Stromal cell of bone marrow (primary cell): ENCODE measurements around the gene KRTAP3-3.
A peak's percentile ranks its signal among the peaks of the same experiment; 100 is the strongest.
"Not testable (repeated sequence)": the region's sequence is repeated elsewhere in the genome, so short reads cannot be mapped to it uniquely, and the experiment has no call there.

Experiments used
- DNase-seq: peaks from one replicate; pipeline ENCODE4 v3.0.0-alpha.2; 2012; ENCODE audit warnings: low read depth

Gene KRTAP3-3

GRCh38 chr17:41004397-41004796 lies 10.4 kb upstream of the KRTAP3-3 start:
- no peak for DNase-seq

DNA sequence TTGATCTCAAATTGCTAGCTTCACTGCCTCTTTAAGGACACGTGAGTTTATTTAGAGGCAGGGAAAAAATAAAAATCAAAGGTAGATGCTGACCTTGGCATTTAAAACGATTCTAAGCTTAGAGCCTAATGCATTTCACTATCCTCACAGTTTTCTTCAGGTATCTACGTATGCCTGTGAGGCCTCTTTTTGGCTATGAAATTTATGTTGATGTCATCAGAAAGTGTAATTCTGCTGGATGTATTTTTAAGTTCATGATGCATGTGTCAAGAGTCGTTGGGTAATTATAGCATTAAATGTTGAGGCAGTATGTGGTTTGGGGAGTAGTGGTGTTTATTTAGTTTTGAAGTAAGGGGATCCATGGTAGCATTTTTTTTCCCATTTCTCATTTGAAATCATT lies 10.0 kb upstream of the KRTAP3-3 start:
- DNase-seq, result no peak

DNA sequence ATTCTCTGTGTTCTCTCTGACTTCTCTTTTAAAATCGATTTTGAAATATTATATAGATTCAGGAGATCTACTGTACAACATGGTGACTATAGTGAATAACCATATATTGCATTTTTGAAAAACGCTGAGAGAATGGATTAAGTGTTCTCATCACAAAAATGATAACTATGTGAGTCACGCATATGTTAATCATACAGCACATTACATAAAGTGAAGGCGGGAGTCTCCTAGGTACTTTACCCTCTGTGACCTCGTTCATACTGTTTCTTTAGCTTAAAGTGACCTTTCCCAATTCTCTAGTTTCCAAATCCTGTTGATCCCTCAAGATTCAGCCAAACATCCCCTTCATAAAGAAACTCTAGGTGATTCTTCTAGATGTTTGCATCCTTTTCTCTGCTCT lies 8.8 kb upstream of the KRTAP3-3 start:
- DNase-seq, result no peak

DNA sequence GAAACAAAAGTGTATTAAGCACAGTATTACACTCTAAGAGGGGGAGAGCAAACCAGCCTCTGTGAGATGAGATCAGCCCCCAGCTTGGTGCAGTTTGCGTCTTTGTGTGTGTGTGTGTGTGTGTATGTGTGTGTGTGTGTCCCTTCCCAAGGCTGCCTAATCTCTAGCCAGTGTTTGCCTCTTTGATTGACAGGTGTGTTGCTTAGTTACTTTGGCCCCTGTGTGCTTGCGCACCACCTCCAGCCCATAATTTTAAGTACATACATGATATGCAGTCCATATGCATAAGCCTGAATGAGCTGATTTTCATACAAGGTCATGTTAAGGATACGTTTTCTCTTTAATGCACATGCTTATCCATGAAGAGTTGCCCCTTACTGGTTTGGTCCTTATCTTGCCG lies 7.8 kb upstream of the KRTAP3-3 start:
- no peak for DNase-seq

DNA sequence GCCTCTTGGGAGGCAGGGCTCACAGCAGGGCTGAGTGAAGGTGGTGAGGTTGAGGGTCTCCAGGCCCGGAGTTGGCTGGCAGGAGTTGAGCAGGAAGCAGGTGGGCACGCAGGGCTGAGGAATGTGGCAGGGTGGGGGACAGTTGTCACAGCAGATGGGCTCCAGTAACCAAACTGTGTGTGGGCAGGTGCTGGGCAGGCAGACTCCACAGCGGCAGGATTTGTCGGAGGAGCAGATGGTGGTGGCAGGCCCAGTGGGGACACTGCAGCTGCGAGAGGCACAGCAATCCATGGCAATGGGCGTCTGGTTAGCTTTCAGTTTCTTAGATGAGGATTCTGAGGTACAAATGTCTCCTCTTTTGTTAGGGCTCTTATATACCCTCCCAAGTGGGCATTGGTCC lies 5.6 kb upstream of the KRTAP3-3 start, which contains the start of gene KRTAP3-2:
Gene KRTAP3-2 (minus strand): TSS at position 344 of the 400 bp plus-strand sequence. CDS start 53 bp downstream, at position 291.
- not testable (repeated sequence) for DNase-seq

- no peak for DNase-seq
These were observed 3.4 kb upstream of the KRTAP3-3 start for GRCh38 chr17:40997361-40997760.

GRCh38 chr17:40996829-40997228 lies 2.9 kb upstream of the KRTAP3-3 start:
- DNase-seq, result no peak

GRCh38 chr17:40995116-40995515 lies 1.2 kb upstream of the KRTAP3-3 start:
- no peak for DNase-seq

DNA sequence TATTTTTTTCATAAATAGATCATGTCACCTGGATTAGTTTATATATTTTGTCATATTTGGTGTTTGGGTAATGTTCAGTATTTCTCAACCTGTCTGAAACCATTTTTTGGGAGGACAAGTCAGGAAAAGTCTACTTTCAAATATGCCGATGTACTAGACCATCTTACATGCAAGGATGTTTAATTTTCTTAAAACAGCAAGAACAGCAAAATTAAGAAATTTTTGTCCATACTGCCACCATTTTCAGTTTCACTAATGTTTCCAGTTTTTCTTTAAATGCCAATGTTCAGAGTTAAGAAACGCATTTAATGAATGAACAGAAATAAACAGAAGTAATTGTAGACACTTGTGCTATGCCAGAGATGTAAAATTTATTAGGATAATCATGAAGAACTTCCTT lies 880 bp downstream of the KRTAP3-3 start:
- no peak for DNase-seq

- DNase-seq, result no peak
These were observed 1.3 kb downstream of the KRTAP3-3 start for GRCh38 chr17:40992666-40993065.

DNA sequence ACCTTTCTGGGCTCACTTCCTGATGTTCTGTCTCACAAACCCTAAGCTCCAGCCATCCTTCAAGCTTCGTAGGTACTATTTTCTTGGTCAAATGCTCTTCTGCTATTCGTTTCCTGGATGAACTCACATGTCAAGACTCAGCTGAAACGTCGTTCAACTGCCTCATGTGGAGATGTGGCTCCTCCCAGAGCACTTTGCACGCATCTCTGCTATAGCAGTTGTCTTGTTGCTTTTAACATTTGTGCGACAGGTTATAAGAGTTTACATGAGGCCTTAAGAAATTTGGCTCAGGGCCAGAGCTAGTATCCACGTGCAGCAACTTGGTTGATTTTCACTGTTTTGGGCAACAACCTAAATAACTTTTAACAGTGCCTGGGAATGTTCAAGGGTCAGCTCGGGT lies 7.0 kb downstream of the KRTAP3-3 start:
- DNase-seq, result no peak

DNA sequence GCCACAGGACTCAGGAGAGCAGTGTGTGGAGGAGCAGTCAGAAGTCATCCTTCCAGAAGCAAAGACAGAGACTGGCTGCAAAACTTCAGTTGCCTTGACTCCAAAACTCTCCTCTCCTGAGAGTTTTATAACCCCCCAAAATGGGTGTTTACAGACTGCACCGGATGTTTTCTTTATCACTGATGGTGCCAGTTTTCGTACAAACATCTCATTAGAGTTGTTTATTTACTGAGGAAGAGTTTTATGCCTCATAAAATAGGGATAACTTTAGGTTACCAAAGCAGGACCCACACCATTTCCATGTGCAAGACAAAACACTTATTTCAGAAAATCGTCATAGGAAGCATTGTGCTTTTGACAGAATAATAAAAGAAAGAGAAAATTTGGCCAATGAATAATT lies 9.7 kb downstream of the KRTAP3-3 start, which contains the start of gene KRT40:
Gene KRT40 (minus strand): TSS at position 101 of the 400 bp plus-strand sequence. CDS start 53 bp downstream, at position 48.
- no peak for DNase-seq

DNA sequence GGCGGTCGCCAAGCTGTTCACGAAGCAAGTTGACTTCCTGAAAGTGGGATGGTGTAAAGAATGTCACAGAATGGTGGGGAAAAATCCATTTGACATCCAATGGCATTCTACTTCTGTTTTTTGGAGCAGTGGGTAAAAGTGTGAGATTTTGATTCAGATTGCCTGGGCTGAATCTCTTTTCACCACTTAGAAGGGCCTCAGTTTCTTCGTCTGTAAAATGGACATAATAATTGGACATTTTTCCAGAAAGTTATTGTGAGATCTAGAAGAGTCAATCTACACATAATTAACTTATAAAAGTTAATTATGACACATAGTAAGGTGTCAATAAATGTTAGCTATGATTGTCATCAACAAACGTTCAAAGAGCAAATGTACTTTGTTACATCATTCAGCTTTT lies 12.8 kb downstream of the KRTAP3-3 start:
- no peak for DNase-seq

- DNase-seq, result peak; percentile 45
These were observed 13.4 kb downstream of the KRTAP3-3 start for GRCh38 chr17:40980596-40980995.

DNA sequence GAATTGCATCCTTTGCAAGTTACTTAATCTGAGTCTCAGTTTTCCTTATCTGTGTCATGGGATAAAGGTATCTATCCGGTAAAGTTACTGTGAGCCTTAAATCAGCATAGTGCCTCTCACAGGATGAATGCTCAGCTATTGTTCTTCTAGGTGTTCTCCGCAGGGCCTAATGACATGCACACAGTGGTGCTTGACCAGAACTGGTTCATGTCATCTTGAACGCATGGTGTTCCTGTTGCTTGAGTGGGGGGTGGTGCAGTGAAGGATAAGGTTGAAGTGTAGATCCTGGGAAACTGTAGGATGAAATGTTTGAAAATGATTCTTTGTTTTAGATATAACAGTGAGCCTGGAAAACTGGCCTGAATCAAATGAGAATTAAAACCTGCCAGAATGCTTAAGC lies 13.8 kb downstream of the KRTAP3-3 start:
- no peak for DNase-seq

DNA sequence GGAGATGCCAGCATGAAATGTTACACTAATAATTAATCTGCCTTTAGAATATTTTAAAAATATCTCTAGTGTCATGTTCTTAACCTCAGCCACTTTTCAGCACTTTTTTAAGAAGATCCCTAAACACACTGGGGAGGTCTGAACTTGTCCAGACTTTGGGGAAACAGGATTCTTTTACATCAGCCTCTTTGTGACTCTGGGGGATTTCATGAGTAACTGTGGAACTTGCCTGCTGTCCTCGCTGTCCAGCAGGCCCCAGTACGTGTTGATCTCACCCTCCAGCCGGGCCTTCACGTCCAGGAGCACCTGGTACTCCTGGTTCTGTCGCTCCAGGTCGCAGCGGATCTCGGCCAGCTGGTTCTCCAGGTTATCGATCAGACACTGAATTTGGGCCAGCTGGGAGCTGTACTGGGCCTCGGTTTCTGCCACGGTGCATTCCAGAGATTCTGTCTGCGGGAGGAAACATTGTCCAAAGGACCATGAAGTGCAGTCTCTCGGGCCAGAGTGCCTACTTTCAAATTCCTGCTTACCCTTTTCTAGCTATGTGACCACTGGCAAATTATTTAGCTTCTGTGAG lies 15.3 kb downstream of the KRTAP3-3 start:
- no peak for DNase-seq

- DNase-seq, result no peak
These were observed 18.4 kb downstream of the KRTAP3-3 start for GRCh38 chr17:40975516-40975915.

GRCh38 chr17:40974366-40974765 lies 19.6 kb downstream of the KRTAP3-3 start:
- DNase-seq, result no peak

GRCh38 chr17:40967582-40967981 lies 26.4 kb downstream of the KRTAP3-3 start:
- DNase-seq, result no peak

- DNase-seq, result no peak
These were observed 27.1 kb downstream of the KRTAP3-3 start, which contains the start of gene KRT39 for GRCh38 chr17:40966848-40967247. Gene KRT39, minus strand, starts transcription at chr17:40966948. Its CDS starts 92 bp downstream, at chr17:40966856.

DNA sequence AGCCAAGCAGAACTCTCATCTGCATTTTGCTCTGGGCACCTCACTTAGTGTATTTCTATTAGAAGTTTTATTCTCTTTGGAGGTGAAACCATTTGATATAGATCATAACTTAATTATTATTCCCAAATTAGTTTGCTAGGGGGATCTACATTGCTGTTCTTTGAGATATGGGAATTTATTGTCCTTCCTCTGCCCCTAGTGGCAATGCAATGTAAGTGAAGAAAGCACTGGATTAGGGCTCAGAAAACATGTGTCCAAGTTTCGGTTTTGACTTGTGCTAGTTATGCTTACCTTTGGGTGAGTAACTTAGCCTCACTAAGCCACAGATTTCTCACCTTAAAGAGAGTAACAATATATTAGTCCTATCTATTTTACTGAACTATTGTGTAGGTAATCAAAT lies 30.1 kb downstream of the KRTAP3-3 start:
- DNase-seq, result no peak

DNA sequence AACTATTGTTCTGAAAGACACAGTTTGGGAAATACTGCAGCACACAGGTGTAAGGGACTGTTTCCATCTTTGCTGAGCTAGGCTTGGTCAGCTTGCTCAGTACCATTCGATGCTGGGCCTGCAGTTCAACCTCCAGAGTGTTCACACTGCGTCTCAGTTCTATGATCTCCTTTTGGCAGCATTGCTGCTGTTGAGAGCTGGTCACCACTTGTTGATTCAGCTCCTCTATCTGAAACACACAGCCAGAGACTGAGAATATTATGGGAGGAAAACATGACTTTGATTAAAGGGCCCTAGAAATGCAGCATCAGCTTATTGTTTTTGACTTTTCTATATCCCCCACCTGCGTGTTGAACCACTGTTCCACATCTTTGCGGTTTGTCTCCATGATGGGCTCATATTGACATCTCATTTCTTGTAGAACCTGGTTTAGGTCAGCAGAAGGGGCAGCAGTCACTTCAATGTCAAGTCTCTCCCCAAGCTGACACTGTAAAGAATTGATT lies 31.9 kb downstream of the KRTAP3-3 start:
- DNase-seq, result no peak

DNA sequence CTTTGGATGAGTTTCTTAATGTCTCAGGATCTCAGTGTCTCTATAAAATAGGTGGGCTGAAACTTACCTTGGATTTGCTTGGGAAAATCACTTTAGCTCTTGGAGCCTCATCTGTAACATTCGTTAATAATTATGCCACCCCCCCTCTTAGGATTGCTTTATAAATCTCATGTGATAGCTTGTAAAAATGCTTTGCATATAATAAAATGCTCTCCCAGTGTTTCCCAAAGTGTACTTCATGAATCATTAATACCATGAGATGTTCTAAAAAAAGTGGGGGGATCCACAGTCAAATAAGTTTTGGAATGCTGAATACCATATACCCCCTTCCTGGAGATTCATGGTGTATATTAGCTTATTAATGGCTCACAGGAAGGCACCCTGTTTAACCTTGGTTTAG lies 32.4 kb downstream of the KRTAP3-3 start:
- no peak for DNase-seq

- DNase-seq, result no peak
These were observed 33.8 kb downstream of the KRTAP3-3 start for GRCh38 chr17:40960144-40960543.
